Measurements from ENCODE around the gene APOC3.
A peak's percentile ranks its signal among the peaks of the same experiment; 100 is the strongest.

Gene APOC3

DNA sequence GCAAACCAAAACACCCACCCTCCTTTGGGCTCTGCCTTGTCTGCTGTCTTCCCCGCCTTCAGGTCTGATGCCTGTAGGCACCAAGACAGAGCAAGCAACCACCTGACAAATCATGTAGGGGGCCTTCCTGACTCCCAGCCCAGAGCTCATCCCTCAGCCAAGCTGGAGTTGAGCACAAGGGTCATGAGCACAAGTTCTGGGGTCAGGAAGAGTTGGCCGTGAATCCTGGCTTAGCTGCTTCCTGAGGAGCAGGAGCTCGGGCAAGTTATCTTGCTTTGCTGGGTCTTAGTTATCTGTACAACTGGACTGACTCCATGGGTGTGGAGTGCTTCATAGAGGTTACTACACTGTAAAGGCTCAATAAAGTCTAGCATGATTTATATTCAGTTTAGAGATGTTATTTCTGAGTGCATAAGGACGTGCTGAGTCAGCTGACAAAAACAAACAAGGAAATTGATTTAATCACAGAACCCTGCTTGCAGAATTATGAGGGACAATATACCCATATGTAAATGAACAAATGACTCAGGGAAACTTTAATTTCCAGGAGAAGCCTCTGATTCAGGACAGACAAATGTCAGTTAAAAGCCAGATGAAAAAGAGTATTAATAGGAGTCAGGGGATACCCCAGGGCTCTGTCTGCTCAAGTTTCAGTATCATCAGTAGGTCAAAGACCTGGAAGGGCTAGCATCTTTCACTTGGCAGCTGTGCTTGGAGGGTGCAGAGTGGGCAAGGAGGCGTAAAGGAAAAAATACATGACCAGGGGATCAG, 22.7 kb downstream of the APOC3 start:
- DNase-seq = no peak

- DNase-seq = peak; percentile 70
Observed at GRCh38 chr11:116853461-116854073, 23.9 kb downstream of the APOC3 start.

DNA sequence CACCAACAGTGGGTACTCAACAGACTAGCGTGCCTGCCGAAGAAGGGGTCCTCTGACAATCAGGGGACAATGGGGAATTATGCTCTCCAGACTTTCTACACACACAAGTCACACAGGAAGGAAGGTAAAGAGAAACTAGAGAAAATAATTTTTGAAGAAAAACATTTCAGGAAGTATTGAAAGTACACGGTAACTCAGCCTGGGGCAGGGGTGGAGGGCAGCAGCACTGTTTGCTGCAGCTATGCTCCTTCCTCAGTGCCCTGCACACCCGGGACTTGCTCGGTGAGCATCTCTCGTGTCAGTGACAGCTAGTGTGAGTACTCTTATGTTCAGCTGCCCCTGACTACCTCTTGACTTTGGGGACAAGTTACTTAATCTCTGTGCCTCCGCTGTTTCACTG, 25.7 kb downstream of the APOC3 start:
- DNase-seq = no peak

DNA sequence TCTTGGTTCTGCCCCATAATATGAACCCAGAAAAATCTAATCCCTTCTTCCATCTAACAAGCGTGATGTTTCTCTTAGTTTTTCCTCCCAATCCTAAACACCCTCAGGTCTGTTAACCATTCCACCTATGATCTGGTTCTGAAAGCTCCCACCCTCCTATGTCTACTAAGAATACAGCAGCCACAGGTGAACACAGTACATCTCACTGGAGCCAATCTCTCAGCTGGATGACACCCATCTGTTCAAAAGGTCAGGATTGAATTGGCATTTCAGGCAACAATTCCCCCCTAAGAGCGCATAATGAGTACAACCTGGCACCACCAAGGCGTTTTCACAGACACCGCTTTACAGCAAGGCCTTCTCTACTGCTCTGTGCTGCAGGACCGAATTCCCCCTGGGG, 26.7 kb downstream of the APOC3 start:
- DNase-seq = no peak

GRCh38 chr11:116857316-116857715, 27.6 kb downstream of the APOC3 start:
- no peak for DNase-seq

DNA sequence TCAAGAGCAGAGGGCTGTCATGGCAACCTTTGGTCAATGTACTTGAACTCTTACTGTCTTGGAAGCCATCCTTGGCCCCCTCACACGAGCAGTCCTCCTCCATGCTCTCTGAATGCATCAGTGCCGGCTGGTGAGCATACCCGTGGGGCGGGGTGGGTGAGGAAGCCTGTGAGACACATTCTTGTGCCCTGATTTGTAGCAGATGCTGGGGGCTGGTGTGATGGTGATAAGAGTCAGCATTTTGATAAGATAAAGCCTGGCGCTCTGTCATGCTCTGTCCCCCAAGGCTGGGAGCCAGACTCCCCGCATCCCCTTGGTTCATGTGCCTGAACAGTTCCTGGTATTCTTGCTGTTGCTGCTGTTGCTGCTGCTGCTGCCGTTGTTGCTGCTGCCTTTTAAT, 28.2 kb downstream of the APOC3 start:
- no peak for DNase-seq

DNA sequence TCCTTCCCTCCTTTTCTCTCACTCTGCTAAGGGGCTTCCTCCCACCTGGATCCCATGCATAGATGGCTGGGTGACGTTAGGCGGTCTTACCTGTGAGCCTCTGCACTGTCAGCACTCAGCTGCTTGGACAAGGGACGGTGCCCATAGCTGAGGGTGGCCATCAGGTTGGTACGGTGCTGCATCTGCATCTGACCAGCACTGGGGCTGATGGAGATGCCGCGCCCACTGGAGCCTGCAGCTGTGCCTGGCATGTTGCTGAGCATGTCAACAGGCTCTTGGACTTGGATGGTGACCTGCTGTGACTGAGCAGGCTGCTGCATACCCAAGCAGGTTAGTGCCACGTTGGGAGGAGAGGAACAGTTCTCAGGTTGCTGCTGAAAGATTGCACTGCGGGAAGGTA, 29.5 kb downstream of the APOC3 start:
- DNase-seq = no peak

- DNase-seq = no peak
Observed at GRCh38 chr11:116860303-116860702, 30.6 kb downstream of the APOC3 start.

DNA sequence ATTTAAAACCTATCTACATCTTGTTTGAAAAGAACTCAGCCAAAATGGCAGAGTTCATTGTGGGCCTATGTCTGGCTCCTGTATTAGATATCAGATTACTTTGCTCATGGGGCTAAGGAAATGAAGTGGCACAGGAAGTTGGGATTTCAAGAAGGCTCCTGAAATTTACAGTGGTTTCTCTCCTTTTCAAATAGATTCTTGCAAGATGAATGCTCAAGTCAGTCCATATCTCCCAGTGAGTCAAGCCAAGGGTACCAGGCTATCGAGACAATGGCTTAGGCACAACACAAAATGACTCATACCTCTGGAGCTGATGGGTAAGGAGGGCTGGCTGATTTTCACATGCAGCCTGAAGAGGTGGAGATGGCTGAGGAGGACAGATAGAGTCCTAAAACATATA, 31.8 kb downstream of the APOC3 start:
- DNase-seq = no peak

GRCh38 chr11:116862185-116862584, 32.5 kb downstream of the APOC3 start:
- no peak for DNase-seq

GRCh38 chr11:116862951-116863350, 33.2 kb downstream of the APOC3 start:
- no peak for DNase-seq

DNA sequence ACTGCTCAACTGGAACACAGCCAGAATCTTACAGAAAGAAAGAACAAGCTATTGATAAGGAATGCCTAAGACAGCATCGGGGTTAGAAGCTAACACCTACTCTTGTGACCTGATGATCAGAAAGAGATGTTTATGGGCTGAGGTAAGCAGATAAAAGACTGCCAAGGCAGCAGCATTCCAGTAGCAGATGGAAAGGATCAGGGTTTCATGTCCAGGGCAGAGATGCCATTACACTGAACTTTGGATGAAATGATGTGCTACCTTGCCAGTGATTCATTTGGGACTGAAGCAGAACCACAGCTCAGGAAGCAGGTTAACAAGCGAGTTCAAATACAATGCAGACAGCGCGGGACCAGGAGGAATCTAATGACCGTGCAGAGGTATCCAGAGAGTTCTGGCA, 34.8 kb downstream of the APOC3 start:
- no peak for DNase-seq

- DNase-seq = no peak
Observed at GRCh38 chr11:116865696-116866095, 36.0 kb downstream of the APOC3 start.

GRCh38 chr11:116866804-116867455, 37.2 kb downstream of the APOC3 start:
- DNase-seq = no peak

- DNase-seq = no peak
Observed at GRCh38 chr11:116867619-116868018, 37.9 kb downstream of the APOC3 start.

DNA sequence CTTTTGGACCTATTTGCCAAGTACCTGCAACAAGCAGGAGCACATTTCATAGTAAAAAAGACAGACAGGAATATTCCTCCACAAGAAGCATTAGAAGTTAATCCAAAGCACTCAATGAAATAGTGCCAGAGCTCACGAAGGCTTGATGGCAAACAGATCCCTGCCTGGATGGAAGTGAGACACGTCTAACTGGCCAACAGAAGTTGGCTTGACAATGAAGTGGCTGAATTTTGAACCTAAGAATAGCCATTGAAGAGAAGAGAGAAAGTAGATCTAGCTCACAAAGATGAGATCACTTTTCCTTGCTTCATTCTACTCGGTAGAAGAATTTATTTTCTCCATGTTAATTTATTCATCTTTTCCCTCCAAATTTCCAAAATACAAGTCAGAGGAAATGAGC, 38.4 kb downstream of the APOC3 start:
- DNase-seq = no peak

GRCh38 chr11:116869610-116870009, 39.9 kb downstream of the APOC3 start:
- no peak for DNase-seq

DNA sequence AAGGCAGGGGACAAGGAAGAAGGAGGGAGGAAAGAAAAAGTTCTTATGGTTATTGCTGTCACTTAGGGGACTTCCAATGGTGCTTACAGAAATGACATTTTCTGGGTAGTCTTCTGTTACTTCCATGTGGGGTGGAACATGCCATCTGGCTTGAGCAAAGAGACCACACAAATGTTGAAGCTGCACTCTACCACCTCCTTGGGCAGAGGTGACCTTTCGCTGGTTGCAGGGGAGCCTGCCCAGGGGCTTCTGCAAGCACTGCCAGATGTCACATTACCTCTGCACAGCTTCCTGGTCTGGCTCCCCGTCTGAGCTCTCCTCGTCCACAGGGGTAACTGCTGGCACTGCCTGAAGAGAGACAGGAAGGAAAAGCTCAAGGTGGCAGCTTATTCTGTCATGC, 40.3 kb downstream of the APOC3 start:
- DNase-seq = no peak

DNA sequence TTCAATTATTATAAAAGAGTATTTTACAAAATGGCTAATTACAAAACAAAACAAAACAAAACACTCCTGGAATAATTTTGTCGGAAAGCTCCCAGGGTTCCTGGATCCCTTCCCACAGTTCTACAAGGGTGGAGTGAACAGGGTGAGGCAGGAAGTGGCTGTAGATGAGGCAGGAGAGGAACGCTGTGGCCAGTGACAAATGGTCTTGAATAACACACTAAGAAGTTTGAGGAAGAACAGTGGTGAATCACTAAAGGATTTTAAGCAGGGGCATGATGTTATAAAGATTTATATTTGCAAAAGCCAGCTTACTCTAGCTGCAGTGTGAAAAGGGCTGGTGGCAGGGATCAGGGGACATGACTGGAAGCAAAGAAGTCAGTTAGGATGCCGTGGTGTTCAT, 41.5 kb downstream of the APOC3 start:
- no peak for DNase-seq

DNA sequence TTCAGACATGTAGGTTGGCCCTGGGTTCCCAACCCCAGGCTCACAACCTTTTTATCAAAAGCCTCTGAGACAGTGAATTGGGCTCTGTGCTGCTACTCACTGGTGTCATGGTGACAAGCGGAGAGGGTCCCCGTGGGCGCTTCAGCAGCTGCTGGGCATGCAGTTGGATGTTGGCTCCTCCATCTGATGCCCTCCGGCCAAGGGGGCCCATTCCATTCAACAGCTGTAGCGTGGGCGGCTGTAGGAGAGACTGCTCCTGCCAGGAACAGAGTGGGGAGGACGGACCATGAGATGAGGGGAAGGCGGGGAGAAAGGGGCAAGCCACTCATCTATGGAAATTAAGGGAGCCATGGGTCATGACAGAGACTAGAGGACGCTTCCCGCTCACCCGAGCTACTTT, 43.7 kb downstream of the APOC3 start:
- DNase-seq = no peak

GRCh38 chr11:116874251-116874650, 44.5 kb downstream of the APOC3 start:
- DNase-seq = no peak

DNA sequence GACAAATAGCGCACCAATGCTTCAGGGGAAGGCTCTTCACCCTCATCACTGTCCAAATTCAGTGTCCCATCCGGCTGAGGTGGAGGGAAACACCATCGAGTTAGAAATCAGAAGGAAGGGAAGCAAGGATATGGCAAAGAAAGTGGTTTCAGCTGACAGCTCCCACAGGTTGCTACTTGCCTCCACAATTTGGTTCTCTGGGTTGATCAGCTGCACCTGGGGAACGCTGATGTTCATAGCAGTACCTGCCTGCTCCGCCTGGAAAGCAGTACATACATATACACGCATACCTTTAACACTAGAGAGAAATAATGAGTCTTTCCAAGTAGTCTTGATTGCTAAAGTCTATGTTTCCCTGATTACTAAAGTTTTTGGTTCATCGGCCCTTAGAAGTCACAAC, 45.5 kb downstream of the APOC3 start:
- DNase-seq = no peak

DNA sequence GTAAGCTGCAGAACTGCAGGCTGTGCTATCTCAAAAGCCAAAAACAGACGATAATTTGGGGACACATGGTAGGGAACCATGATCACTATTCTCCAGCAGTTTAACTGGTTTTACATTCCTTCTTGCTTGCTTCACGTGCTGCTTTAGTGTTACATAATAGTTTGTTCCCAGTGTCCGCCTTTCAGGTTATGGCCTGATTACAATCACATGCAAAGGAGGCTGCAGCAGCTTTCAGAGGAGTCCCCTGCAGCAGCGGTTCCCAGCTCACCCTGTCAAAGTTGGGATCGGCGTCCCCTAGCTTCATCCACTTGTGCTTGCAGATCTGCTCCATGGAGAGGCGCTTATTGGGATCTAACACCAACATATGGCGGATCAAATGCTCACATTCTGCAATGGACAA, 46.9 kb downstream of the APOC3 start:
- no peak for DNase-seq

All from stimulated activated CD4-positive, alpha-beta T cell treated with anti-CD3 and anti-CD28 coated beads, Interleukin-1b, Interleukin-23, amount 100 ng/mL, for 48 hours (primary cell).